BJ (cell line): ENCODE results near the gene LRBA. TPM values are rescaled to one million over a fixed set of nuclear protein-coding genes. Genes with fewer than 3 reads are reported as not detected.

Experiments used
- CTCF ChIA-PET: fragments of 350-600 bp; formaldehyde crosslinking; extraction: SDS; loops from one replicate; lab custom pipeline; 2021; ENCODE audit warnings: antibody characterized with exemption, inconsistent platforms; lab: Yijun Ruan, JAX
- POLR2A ChIA-PET: fragments of 300-600 bp; sonication (Branson Sonifier 250); formaldehyde crosslinking; extraction: SDS; loops from one replicate; lab custom pipeline; 2021; ENCODE audit warnings: antibody characterized with exemption; lab: Charles Lee
- DNase-seq: peaks from one replicate; pipeline ENCODE4 v3.0.0-alpha.2; 2011; ENCODE audit warnings: low read depth
- H3K27me3 ChIP-seq: 2 replicates; pipeline ENCODE4 v1.6.0; 2011; ENCODE audit warnings: low read length; ENCODE audit not compliant: control insufficient read depth, insufficient read depth
- H3K36me3 ChIP-seq: 2 replicates; pipeline ENCODE4 v1.5.1; 2011; ENCODE audit warnings: low read length; ENCODE audit not compliant: control insufficient read depth, insufficient read depth
- H3K4me3 ChIP-seq: 2 replicates; pipeline ENCODE4 v1.5.1; 2011; ENCODE audit warnings: low read depth, mild to moderate bottlenecking, control low read depth, low read length
- polyA plus RNA-seq: library from polyadenylated mRNA; depleted of rRNA; stranded (reverse); fragments of >200 nt; gene quantifications from 2 replicates; pipeline ENCODE4 v1.2.3, GENCODE V29; 2011
- TF ChIP-seq, protein P1 (sequence below): IDR thresholded peaks from 2 replicates; pipeline ENCODE4 v1.5.1; 2011; ENCODE audit warnings: low read depth, mild to moderate bottlenecking, control low read depth, inconsistent platforms, low read length, moderate library complexity; ENCODE audit not compliant: insufficient read depth

The LRBA gene
- polyA plus RNA-seq, 1 experiment, result 8.2 TPM

DNA sequence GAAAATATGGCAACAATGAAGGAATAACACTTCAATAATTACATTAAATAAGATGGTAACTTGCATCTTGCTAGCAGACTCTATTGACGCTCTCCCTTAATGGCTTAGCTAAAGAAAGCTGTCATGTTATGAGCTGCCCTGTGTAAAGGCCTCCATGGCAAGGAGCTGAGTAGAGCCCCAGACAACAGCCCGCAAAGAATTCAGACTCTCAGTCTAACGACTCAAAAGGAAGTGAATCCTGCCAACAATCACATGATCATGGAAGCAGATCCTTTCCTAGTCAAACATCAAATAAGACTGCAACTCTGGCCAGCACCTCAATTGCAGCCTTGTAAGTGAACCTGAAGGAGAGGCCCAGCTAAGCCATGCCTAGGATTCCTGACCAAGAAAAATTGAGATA lies 275.5 kb downstream of the LRBA start:
- TF ChIP-seq, protein P1, sequence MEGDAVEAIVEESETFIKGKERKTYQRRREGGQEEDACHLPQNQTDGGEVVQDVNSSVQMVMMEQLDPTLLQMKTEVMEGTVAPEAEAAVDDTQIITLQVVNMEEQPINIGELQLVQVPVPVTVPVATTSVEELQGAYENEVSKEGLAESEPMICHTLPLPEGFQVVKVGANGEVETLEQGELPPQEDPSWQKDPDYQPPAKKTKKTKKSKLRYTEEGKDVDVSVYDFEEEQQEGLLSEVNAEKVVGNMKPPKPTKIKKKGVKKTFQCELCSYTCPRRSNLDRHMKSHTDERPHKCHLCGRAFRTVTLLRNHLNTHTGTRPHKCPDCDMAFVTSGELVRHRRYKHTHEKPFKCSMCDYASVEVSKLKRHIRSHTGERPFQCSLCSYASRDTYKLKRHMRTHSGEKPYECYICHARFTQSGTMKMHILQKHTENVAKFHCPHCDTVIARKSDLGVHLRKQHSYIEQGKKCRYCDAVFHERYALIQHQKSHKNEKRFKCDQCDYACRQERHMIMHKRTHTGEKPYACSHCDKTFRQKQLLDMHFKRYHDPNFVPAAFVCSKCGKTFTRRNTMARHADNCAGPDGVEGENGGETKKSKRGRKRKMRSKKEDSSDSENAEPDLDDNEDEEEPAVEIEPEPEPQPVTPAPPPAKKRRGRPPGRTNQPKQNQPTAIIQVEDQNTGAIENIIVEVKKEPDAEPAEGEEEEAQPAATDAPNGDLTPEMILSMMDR, result no peak
- DNase-seq, result no peak
- Histone ChIP-seq H3K4me3 (no peak overlapping the region), H3K27me3 (no peaks in the 10 kb centered on the region), H3K36me3 (no peaks in the 10 kb centered on the region)
- CTCF ChIA-PET, result no interaction called here
- POLR2A ChIA-PET, result no interaction called here

DNA sequence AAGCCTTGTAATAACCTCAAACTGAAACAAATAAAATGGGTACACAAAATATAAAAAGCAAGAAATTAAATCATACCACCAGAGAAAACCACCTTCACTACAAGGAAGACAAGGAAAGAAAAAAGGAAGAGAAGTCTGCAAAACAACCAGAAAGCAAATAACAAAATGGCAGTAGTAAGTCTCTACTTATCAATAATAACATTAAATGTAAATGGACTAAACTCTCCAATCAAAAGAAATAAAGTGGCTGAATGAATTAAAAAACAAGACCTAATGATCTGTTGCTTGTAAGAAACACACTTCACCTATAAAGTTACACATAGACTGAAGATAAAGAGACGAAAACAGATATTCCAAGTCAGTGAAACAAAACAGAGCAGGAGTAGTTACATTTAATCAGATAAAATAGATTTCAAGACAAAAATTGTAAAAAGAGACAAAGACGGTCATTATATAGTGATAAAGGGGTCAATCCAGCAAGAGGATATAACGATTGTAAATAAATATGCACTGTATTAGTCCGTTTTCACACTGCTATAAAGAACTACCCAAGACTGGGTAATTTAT lies 289.0 kb downstream of the LRBA start:
- Histone ChIP-seq H3K36me3 (no peaks in the 10 kb centered on the region), H3K4me3 (no peak overlapping the region), H3K27me3 (no peaks in the 10 kb centered on the region)
- ChIA-PET POLR2A (no interaction called here), CTCF (no interaction called here)
- TF ChIP-seq, protein P1, result no peak
- DNase-seq, result no peak

DNA sequence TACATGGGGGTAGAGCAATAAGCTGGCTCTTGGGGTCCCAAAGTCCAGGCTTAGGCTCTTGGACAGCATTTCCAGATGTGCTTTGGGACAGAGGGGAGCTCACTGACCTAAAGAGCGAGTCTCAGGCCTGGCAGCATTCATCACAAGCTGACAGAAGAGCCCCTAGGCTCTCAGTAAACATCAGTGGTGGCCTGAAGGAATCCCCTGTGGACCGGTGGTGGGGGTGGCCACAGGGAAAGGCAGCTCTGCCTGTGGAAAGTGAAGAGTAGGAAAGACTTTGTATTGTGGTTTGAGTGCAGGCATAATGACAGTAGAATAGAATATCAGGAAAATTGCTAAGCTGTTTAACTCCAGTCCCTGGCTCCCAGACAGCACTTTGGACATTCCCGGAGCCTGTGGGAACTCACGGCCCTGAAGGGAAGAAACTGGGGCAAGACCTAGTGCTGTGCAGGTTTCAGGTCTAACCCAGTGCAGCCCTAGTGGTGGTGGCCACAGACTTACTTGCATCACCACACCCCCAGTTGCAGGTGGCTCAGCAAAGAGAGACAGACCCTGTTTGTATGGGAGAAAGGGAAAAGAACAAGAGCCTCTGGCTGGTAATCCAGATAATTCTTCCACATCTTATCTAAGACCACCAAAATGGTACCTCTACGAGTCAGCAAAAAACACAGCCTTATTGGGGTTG lies 291.2 kb downstream of the LRBA start:
- POLR2A ChIA-PET, result no interaction called here
- H3K36me3 ChIP-seq, result no peaks in the 10 kb centered on the region
- no peak overlapping the region for H3K4me3 ChIP-seq
- DNase-seq, result no peak
- H3K27me3 ChIP-seq, result no peaks in the 10 kb centered on the region
- CTCF ChIA-PET, result interaction anchor here (0.7 to 1.2 kb wide), 2 partner anchors 12 to 25 kb away, joined by 3 read pairs; no protein-coding TSS in a partner anchor
- TF ChIP-seq, protein P1, result no peak

DNA sequence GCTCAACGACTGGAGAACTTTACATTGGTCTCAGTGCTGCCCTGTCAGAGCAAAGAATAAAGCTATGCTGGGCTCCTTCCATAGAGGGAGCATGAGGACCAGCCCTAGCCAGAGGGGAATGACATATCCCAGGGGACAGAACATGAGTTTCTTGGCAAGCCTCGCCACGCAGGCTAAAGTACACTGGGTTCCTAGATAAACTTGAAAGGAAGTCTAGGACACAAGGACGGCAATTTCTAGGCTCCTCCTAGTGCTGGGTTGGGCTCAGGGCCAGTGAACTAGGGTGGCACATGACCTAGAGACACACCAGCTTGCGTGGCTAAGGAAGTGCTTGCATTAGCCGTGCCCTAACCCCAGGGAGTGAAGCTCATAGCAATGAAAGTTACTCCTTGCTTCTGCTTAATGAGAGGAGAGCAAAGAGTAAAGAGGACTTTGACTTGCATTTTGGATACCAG lies 292.1 kb downstream of the LRBA start:
- CTCF ChIA-PET, result interaction anchor here (1.2 kb wide), 1 partner anchor 12 kb away, joined by 3 read pairs; no protein-coding TSS in a partner anchor
- H3K27me3 ChIP-seq, result no peaks in the 10 kb centered on the region
- no peak for DNase-seq
- no peaks in the 10 kb centered on the region for H3K36me3 ChIP-seq
- H3K4me3 ChIP-seq, result no peak overlapping the region
- TF ChIP-seq, protein P1, result no peak
- POLR2A ChIA-PET, result no interaction called here

DNA sequence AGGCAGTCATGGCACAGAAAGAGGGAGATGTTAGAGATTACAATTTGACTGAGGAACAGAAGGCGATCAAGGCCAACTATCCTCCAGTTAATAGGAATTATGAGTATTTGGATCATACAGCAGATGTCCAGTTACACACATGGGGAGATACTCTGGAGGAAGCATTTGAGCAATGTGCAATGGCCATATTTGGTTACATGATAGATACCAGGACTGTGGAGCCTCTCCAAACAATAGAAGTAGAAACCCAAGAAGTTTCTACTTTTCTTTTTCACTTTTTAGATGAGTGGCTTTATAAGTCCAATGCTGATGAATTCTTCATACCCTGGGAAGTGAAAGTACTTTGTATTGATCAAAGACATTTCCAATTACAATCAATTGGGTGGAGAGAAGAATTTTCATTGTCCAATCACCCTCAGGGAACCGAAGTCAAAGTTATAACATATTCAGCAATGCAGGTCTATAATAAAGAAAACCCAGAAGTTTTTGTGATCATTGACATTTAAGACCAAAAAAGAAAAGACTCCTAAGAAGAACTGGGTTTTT lies 294.0 kb downstream of the LRBA start:
- ChIA-PET CTCF (no interaction called here), POLR2A (no interaction called here)
- Histone ChIP-seq H3K27me3 (no peaks in the 10 kb centered on the region), H3K36me3 (no peaks in the 10 kb centered on the region), H3K4me3 (no peak overlapping the region)
- TF ChIP-seq, protein P1, result no peak
- no peak for DNase-seq
